ENCODE results near the gene TMEM150C. TPM values are rescaled to one million over a fixed set of nuclear protein-coding genes. Genes with fewer than 3 reads are reported as not detected.

Gene TMEM150C
- total and polyA plus RNA-seq, 5 donors from 2014 or later: 0.10 to 0.21 (median 0.13) TPM; not detected in 2

DNA sequence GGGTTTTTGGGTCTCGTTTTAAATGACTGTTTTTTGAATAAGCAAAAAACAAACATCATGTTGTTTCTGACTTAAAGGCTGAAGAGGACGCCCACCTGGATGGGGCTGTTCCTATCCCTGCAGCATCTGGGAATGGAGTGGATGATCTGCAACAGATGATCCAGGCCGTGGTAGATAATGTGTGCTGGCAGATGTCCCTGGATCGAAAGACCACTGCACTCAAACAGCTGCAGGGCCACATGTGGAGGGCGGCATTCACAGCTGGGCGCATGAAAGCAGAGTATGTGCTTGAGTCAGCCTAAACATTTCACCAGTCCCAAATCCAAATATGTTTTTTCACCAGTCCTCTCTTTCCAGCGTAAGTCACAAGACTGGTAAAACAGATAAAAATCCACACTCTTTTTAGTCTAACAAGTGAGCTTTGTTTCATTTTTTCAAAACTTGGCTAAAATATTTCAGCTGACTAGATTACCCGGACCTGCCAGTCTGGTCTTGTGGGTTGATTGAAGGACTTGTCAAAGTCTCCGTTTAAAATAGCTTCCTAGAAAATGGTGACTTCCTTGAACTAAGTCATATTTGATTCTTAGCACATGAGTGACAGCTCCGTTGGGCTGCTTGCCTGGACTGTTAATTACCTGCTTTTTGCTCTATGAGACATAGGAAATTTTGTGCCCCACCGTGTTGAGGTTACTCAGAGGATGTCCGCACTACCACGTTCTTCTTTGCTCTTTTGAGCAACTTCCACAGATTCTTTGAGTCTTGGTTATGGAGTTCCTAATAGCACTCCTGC lies 110.6 kb downstream of the TMEM150C start:
- ATAC-seq (ENCODE audit: low read depth in 2 of 2) (no peak), DNase-seq (no peak)
- no peaks in the 10 kb centered on the region for H3K9me3 Mint-ChIP-seq
- peaks cover 8 to 17% (median 14%) of the 10 kb centered on the region in 4 donors for H3K4me1 Mint-ChIP-seq
- Histone ChIP-seq H3K4me1 (ENCODE audit: control insufficient read depth, insufficient read depth, low read length, poor library complexity, severe bottlenecking) (no peaks in the 10 kb centered on the region), H3K36me3 (ENCODE audit: control insufficient read depth, insufficient read depth, low read length) (peaks cover 69% of the 10 kb centered on the region), H3K27ac (ENCODE audit: insufficient read depth, low read length, poor library complexity, severe bottlenecking) (no peak overlapping the region), H3K9me3 (ENCODE audit: control insufficient read depth in 2 of 2, low read length in 2 of 2) (no peaks in the 10 kb centered on the region), H3K4me3 (ENCODE audit: low read depth, low read length) (no peak overlapping the region), H3K27me3 (ENCODE audit: control insufficient read depth, insufficient read depth, low read length) (no peaks in the 10 kb centered on the region)
- peak overlapping the region in 1 of 3 donors; percentile 4 for H3K27ac Mint-ChIP-seq
- no peak overlapping the region for H3K4me3 Mint-ChIP-seq
- H3K27me3 Mint-ChIP-seq: no peaks in the 10 kb centered on the region
- H3K36me3 Mint-ChIP-seq: peaks cover 41% of the 10 kb centered on the region

DNA sequence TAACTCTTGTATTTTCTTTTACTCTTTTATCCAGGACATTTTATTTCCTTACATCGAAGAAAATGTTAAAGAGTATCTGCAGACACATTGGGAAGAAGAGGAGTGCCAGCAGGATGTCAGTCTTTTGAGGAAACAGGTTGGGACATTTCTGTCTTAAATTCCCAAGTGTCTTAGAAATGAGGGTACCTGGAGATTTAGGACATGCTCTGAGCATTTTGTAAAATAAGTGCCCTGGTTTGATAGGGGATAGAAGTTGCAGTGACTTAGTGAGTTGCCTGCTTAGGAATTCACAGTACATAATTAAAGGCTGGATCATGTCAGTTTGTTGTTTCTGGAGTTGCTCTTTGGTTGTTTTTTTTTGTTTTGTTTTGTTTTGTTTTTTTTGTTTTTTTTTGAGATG lies 113.9 kb downstream of the TMEM150C start:
- no peaks in the 10 kb centered on the region for H3K27me3 Mint-ChIP-seq
- H3K36me3 Mint-ChIP-seq: peaks cover 28% of the 10 kb centered on the region
- no peak for ATAC-seq (ENCODE audit: low read depth in 2 of 2)
- no peak overlapping the region for H3K4me3 Mint-ChIP-seq
- Histone ChIP-seq H3K27me3 (ENCODE audit: control insufficient read depth, insufficient read depth, low read length) (no peaks in the 10 kb centered on the region), H3K4me3 (ENCODE audit: low read depth, low read length) (no peak overlapping the region), H3K27ac (ENCODE audit: insufficient read depth, low read length, poor library complexity, severe bottlenecking) (no peak overlapping the region), H3K4me1 (ENCODE audit: control insufficient read depth, insufficient read depth, low read length, poor library complexity, severe bottlenecking) (no peaks in the 10 kb centered on the region), H3K9me3 (ENCODE audit: control insufficient read depth in 2 of 2, low read length in 2 of 2) (no peaks in the 10 kb centered on the region), H3K36me3 (ENCODE audit: control insufficient read depth, insufficient read depth, low read length) (peaks cover 43% of the 10 kb centered on the region)
- DNase-seq: no peak
- no peak overlapping the region for H3K27ac Mint-ChIP-seq
- H3K9me3 Mint-ChIP-seq: no peaks in the 10 kb centered on the region
- H3K4me1 Mint-ChIP-seq: peaks cover 16 to 27% (median 24%) of the 10 kb centered on the region in 4 donors

DNA sequence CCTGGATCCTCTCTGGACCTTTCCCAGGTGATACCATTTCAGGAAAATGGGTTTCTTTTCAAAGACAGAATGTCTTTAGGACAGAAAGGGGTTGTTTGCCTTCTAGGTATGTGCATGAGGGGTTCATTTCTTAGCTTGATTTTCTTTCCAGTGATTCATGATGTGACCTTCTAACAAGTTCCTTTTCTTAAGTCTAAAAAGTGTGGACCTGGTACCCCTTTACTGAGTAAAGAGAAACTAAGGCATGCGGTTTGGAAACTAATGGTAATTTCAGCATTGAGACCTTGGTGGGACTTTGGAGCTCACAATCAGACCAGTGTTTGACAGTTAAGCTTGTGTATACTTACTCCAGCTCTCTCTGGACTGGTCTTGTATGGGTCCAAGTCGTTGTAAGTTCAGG lies 122.7 kb downstream of the TMEM150C start:
- Mint-ChIP-seq H3K4me3 (peak overlapping the region in 1 of 4 donors; percentile 73), H3K9me3 (no peaks in the 10 kb centered on the region), H3K27ac (peak overlapping the region in 1 of 3 donors; percentile 48), H3K36me3 (peaks cover 21% of the 10 kb centered on the region), H3K27me3 (no peaks in the 10 kb centered on the region), H3K4me1 (peaks cover 26 to 77% (median 48%) of the 10 kb centered on the region in 4 donors)
- Histone ChIP-seq H3K4me1 (ENCODE audit: control insufficient read depth, insufficient read depth, low read length, poor library complexity, severe bottlenecking) (peaks cover 4% of the 10 kb centered on the region), H3K9me3 (ENCODE audit: control insufficient read depth in 2 of 2, low read length in 2 of 2) (no peaks in the 10 kb centered on the region), H3K4me3 (ENCODE audit: low read depth, low read length) (no peak overlapping the region), H3K36me3 (ENCODE audit: control insufficient read depth, insufficient read depth, low read length) (peaks cover 12% of the 10 kb centered on the region), H3K27ac (ENCODE audit: insufficient read depth, low read length, poor library complexity, severe bottlenecking) (no peak overlapping the region), H3K27me3 (ENCODE audit: control insufficient read depth, insufficient read depth, low read length) (no peaks in the 10 kb centered on the region)
- ATAC-seq (ENCODE audit: low read depth in 2 of 2): no peak
- DNase-seq: no peak

DNA sequence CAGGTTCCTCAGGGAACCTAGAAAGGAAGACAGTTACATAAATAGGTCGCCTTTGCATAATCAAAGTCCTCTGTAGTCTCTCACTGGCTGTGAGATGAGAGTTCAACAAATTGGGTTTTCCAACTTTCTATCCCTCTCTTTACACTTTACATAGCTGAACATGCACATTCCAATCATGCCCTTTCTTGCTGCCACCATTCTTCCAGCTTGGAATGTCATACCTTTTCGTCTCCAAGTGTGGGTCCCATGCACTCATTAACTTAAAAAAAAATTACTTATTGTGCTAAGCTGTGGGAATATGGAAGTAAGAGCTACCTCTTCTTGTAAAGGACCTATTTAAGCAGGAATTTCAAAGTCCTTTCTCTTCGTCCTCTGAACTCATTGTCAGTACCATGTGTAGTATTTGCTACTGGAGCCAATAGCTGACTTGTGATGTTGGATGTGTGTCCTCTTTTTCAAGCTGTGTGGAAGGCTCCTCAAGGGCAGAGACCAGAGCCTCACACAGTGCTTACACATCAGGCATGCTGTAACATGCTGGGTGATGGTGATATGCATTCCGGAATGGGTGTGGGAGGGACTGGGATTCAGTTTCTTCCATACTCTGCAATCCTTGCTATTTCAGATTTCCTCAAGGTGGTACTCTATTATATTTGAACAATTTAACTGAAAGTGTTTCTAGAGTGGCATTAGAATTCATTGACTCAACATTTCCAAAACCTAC lies 124.3 kb downstream of the TMEM150C start:
- peaks cover 12% of the 10 kb centered on the region for H3K36me3 ChIP-seq (ENCODE audit: control insufficient read depth, insufficient read depth, low read length)
- peaks cover 26% of the 10 kb centered on the region for H3K36me3 Mint-ChIP-seq
- peaks cover 6% of the 10 kb centered on the region for H3K4me1 ChIP-seq (ENCODE audit: control insufficient read depth, insufficient read depth, low read length, poor library complexity, severe bottlenecking)
- H3K27ac ChIP-seq (ENCODE audit: insufficient read depth, low read length, poor library complexity, severe bottlenecking): no peak overlapping the region
- ATAC-seq (ENCODE audit: low read depth in 2 of 2) (no peak), DNase-seq (no peak)
- H3K4me3 ChIP-seq (ENCODE audit: low read depth, low read length): no peak overlapping the region
- H3K4me1 Mint-ChIP-seq: peaks cover 32 to 89% (median 59%) of the 10 kb centered on the region in 4 donors
- no peaks in the 10 kb centered on the region for H3K9me3 ChIP-seq (ENCODE audit: control insufficient read depth in 2 of 2, low read length in 2 of 2)
- H3K27me3 ChIP-seq (ENCODE audit: control insufficient read depth, insufficient read depth, low read length): no peaks in the 10 kb centered on the region
- H3K27ac Mint-ChIP-seq: peak overlapping the region in 1 of 3 donors; percentile 12
- H3K27me3 Mint-ChIP-seq: no peaks in the 10 kb centered on the region
- H3K4me3 Mint-ChIP-seq: peak overlapping the region in 1 of 4 donors; percentile 51
- H3K9me3 Mint-ChIP-seq: no peaks in the 10 kb centered on the region

DNA sequence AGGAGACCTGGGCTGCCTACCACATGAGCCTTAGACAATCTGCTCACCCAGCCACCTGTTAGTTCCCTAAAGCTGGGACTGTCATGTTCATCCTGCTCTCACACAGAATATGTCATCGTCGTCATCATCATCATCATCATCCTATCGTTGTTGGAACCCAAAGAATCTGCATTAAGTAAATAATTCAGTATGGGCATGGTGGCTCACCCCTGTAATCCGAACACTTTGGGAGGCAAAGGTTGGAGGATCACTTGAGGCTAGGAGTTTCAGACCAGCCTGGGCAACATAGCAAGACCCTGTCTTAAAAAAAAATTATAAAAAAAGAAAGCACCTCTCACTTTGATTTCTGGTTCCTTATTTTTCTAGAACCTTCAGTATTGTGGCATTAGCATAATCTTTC lies 125.0 kb downstream of the TMEM150C start:
- Mint-ChIP-seq H3K4me3 (no peak overlapping the region), H3K4me1 (peaks cover 32 to 89% (median 57%) of the 10 kb centered on the region in 4 donors), H3K9me3 (no peaks in the 10 kb centered on the region), H3K27ac (peak overlapping the region in 2 of 3 donors; percentile 12 to 55), H3K36me3 (peaks cover 26% of the 10 kb centered on the region), H3K27me3 (no peaks in the 10 kb centered on the region)
- H3K4me1 ChIP-seq (ENCODE audit: control insufficient read depth, insufficient read depth, low read length, poor library complexity, severe bottlenecking): peaks cover 12% of the 10 kb centered on the region
- no peak overlapping the region for H3K27ac ChIP-seq (ENCODE audit: insufficient read depth, low read length, poor library complexity, severe bottlenecking)
- H3K36me3 ChIP-seq (ENCODE audit: control insufficient read depth, insufficient read depth, low read length): peaks cover 12% of the 10 kb centered on the region
- no peaks in the 10 kb centered on the region for H3K27me3 ChIP-seq (ENCODE audit: control insufficient read depth, insufficient read depth, low read length)
- H3K4me3 ChIP-seq (ENCODE audit: low read depth, low read length): no peak overlapping the region
- DNase-seq (no peak), ATAC-seq (ENCODE audit: low read depth in 2 of 2) (no peak)
- no peaks in the 10 kb centered on the region for H3K9me3 ChIP-seq (ENCODE audit: control insufficient read depth in 2 of 2, low read length in 2 of 2)

DNA sequence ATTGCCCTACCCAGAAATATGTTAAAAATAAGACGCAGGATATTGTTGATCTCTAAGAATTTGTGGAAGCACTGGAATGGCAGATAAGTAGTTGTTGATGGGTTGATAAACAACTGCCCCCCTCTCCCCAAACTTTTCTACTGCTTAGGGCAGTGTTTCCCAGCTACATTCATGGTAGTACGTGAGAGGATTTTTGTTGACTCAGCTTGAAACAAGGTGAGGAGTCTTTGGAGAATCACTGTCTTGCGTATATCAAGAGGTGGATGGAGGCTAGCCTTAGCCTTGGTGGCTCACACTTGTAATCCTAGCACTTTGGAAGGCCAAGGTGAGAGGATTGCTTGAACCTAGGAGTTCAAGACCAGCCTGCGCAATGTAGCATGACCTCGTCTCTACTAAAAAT lies 125.7 kb downstream of the TMEM150C start:
- no peaks in the 10 kb centered on the region for H3K9me3 Mint-ChIP-seq
- no peaks in the 10 kb centered on the region for H3K27me3 Mint-ChIP-seq
- no peak overlapping the region for H3K27ac ChIP-seq (ENCODE audit: insufficient read depth, low read length, poor library complexity, severe bottlenecking)
- no peaks in the 10 kb centered on the region for H3K9me3 ChIP-seq (ENCODE audit: control insufficient read depth in 2 of 2, low read length in 2 of 2)
- H3K4me1 ChIP-seq (ENCODE audit: control insufficient read depth, insufficient read depth, low read length, poor library complexity, severe bottlenecking): peaks cover 19% of the 10 kb centered on the region
- peaks cover 32 to 90% (median 61%) of the 10 kb centered on the region in 4 donors for H3K4me1 Mint-ChIP-seq
- DNase-seq: no peak
- no peak for ATAC-seq (ENCODE audit: low read depth in 2 of 2)
- no peak overlapping the region for H3K4me3 Mint-ChIP-seq
- no peaks in the 10 kb centered on the region for H3K27me3 ChIP-seq (ENCODE audit: control insufficient read depth, insufficient read depth, low read length)
- H3K36me3 Mint-ChIP-seq: peaks cover 25% of the 10 kb centered on the region
- H3K4me3 ChIP-seq (ENCODE audit: low read depth, low read length): no peak overlapping the region
- no peak overlapping the region for H3K27ac Mint-ChIP-seq
- H3K36me3 ChIP-seq (ENCODE audit: control insufficient read depth, insufficient read depth, low read length): peaks cover 12% of the 10 kb centered on the region

DNA sequence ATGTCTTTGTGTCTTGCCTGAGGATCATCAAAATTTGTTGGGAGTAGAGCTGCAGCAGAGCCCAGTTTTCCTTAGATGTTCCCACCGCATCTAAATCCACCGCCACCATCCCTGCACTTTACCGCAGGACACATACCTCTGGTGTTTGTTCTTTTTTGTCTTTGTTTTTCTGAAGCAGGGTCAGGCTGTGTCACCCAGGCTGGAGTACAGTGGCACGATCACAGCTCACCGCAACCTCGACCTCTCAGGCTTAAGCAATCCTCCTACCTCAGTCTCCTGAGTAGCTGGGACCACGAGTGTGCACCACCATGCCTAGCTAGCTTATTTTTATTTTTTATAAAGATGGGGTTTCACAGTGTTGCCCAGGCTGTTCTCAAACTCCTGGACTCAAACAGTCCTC lies 126.8 kb downstream of the TMEM150C start:
- Mint-ChIP-seq H3K27me3 (no peaks in the 10 kb centered on the region), H3K27ac (no peak overlapping the region), H3K36me3 (peaks cover 22% of the 10 kb centered on the region), H3K9me3 (no peaks in the 10 kb centered on the region), H3K4me3 (peak overlapping the region in 1 of 4 donors; percentile 68), H3K4me1 (peaks cover 30 to 82% (median 57%) of the 10 kb centered on the region in 4 donors)
- Histone ChIP-seq H3K4me1 (ENCODE audit: control insufficient read depth, insufficient read depth, low read length, poor library complexity, severe bottlenecking) (peaks cover 23% of the 10 kb centered on the region), H3K27me3 (ENCODE audit: control insufficient read depth, insufficient read depth, low read length) (no peaks in the 10 kb centered on the region), H3K4me3 (ENCODE audit: low read depth, low read length) (no peak overlapping the region), H3K36me3 (ENCODE audit: control insufficient read depth, insufficient read depth, low read length) (peaks cover 12% of the 10 kb centered on the region), H3K9me3 (ENCODE audit: control insufficient read depth in 2 of 2, low read length in 2 of 2) (no peaks in the 10 kb centered on the region), H3K27ac (ENCODE audit: insufficient read depth, low read length, poor library complexity, severe bottlenecking) (no peak overlapping the region)
- no peak for ATAC-seq (ENCODE audit: low read depth in 2 of 2)
- no peak for DNase-seq

All from CD4-positive, CD25-positive, alpha-beta regulatory T cell (primary cell).